NCI-H2107 treated with DMSO at 0.1 percent for 48 hours (cell line): ENCODE data around the gene RTN4.

Source experiments
- DNase-seq: peaks from one replicate; lab custom pipeline; 2025; ENCODE audit not compliant: unreplicated experiment; lab: John Stamatoyannopoulos, UW

RTN4 gene

GRCh38 chr2:54975175-54975574, 75.1 kb downstream of the RTN4 start:
- no peak for DNase-seq

- DNase-seq = no peak
Measured at GRCh38 chr2:54969940-54970338, 80.3 kb downstream of the RTN4 start.

- peak; percentile 50 for DNase-seq
Measured at GRCh38 chr2:54969295-54969939, 80.8 kb downstream of the RTN4 start.

GRCh38 chr2:54968561-54969218, 81.6 kb downstream of the RTN4 start:
- DNase-seq = no peak

GRCh38 chr2:54967759-54968365, 82.4 kb downstream of the RTN4 start:
- no peak for DNase-seq

GRCh38 chr2:54967269-54967668, 83.0 kb downstream of the RTN4 start:
- no peak for DNase-seq

- no peak for DNase-seq
Measured at GRCh38 chr2:54966837-54967236, 83.4 kb downstream of the RTN4 start.

- no peak for DNase-seq
Measured at GRCh38 chr2:54966165-54966832, 84.0 kb downstream of the RTN4 start.

GRCh38 chr2:54965425-54965824, 84.8 kb downstream of the RTN4 start:
- no peak for DNase-seq

- DNase-seq = no peak
Measured at GRCh38 chr2:54964816-54965215, 85.4 kb downstream of the RTN4 start.

- DNase-seq = no peak
Measured at GRCh38 chr2:54964271-54964670, 86.0 kb downstream of the RTN4 start.

- no peak for DNase-seq
Measured at GRCh38 chr2:54963476-54963875, 86.8 kb downstream of the RTN4 start.

- no peak for DNase-seq
Measured at GRCh38 chr2:54962935-54963440, 87.3 kb downstream of the RTN4 start.

GRCh38 chr2:54962511-54962910, 87.7 kb downstream of the RTN4 start:
- DNase-seq = no peak

- DNase-seq = no peak
Measured at GRCh38 chr2:54960164-54960563, 90.1 kb downstream of the RTN4 start.

- DNase-seq = no peak
Measured at GRCh38 chr2:54958717-54959371, 91.4 kb downstream of the RTN4 start.

GRCh38 chr2:54957321-54957999, 92.8 kb downstream of the RTN4 start:
- DNase-seq = peak; percentile 62

GRCh38 chr2:54956111-54956627, 94.1 kb downstream of the RTN4 start:
- DNase-seq = no peak

GRCh38 chr2:54955358-54956110, 94.7 kb downstream of the RTN4 start:
- DNase-seq = no peak
